ENCODE measurements around the gene PGBD1.

- TF ChIP-seq CTCF (IDR thresholded peaks at IDR 0.05) (no peak), POLR2A (IDR thresholded peaks at IDR 0.05) (no peak)
These were observed 53.1 kb downstream of the PGBD1 start for GRCh38 chr6:28334286-28335039.
